Tibial nerve (tissue), 4 donors: Measurements from ENCODE around the gene UBR4. TPM values are rescaled to one million over a fixed set of nuclear protein-coding genes. Genes with fewer than 3 reads are reported as not detected.

Experiments
- DNase-seq, 2 donors: peaks; one replicate each; pipeline ENCODE4 v3.0.0-alpha.2; 2019; ENCODE audit warnings: low spot score in 2 of 2
- H3K27ac ChIP-seq, 4 donors: fragments of 200-600 bp; sonication (generic) in 3 of 4; one replicate each; pipeline ENCODE4 v1.5.1; 2017 to 2019; ENCODE audit warnings: mild to moderate bottlenecking in 1 of 4
- H3K27me3 ChIP-seq, 2 donors: fragments of 200-600 bp; sonication (generic) in 1 of 2; one replicate each; pipeline versions ENCODE4 v1.5.1 to v1.6.0; 2017 to 2019
- H3K36me3 ChIP-seq, 3 donors: fragments of 200-600 bp; sonication (generic); one replicate each; pipeline ENCODE4 v1.5.1; 2018 to 2019
- H3K4me1 ChIP-seq, 4 donors: fragments of 200-600 bp; sonication (generic) in 3 of 4; one replicate each; pipeline ENCODE4 v1.5.1; 2017 to 2019
- H3K4me3 ChIP-seq, 4 donors: fragments of 200-600 bp; sonication (generic) in 3 of 4; one replicate each; pipeline ENCODE4 v1.5.1; 2017 to 2019; ENCODE audit warnings: mild to moderate bottlenecking in 1 of 4, moderate library complexity in 1 of 4
- H3K9me3 ChIP-seq, 4 donors: fragments of 200-600 bp; sonication (generic) in 3 of 4; one replicate each; pipeline ENCODE4 v1.5.1; 2017 to 2019
- CTCF ChIP-seq, 5 experiments: fragments of 200-600 bp in 3 of 5; fragments of 450-650 bp in 2 of 5; sonication (generic) in 3 of 5; IDR thresholded peaks; one replicate each; pipeline ENCODE4 v1.5.1; 2016 to 2019; ENCODE audit warnings: antibody characterized with exemption in 5 of 5, mild to moderate bottlenecking in 3 of 5, moderate library complexity in 2 of 5
- EP300 ChIP-seq, 2 donors: sonication (generic); formaldehyde crosslinking; IDR thresholded peaks; one replicate each; pipeline ENCODE4 v1.6.1; 2017; ENCODE audit warnings: antibody characterized with exemption in 2 of 2, mild to moderate bottlenecking in 1 of 2
- POLR2A ChIP-seq, 2 donors: fragments of 450-650 bp; IDR thresholded peaks; one replicate each; pipeline ENCODE4 v1.6.1; 2017; ENCODE audit warnings: antibody characterized with exemption in 2 of 2, mild to moderate bottlenecking in 2 of 2, moderate library complexity in 2 of 2
- WGBS, 2 donors: methylation state at CpG; one replicate each; pipeline ENCODE4 v1.1.5; 2018; 5-methylcytosine and 5-hydroxymethylcytosine counted together
- total RNA-seq, 4 donors: library from RNA; depleted of rRNA; stranded (reverse); fragments of >200 nt; gene quantifications; one replicate each; pipeline ENCODE4 v1.1.0, GENCODE V29; 2016

Gene UBR4
- total RNA-seq, 4 donors from 2014 or later = 107 to 190 (median 142) TPM

- Histone ChIP-seq H3K4me3 (no peak overlapping the region), H3K9me3 (no peaks in the 10 kb centered on the region), H3K4me1 (no peaks in the 10 kb centered on the region), H3K27me3 (no peaks in the 10 kb centered on the region), H3K36me3 (peaks cover 4 to 100% (median 17%) of the 10 kb centered on the region in 3 donors), H3K27ac (no peak overlapping the region)
- no peak for DNase-seq
- 86 to 89% methylated on average over 2 of the region's 2 CpGs for WGBS, 2 donors
- no peak for TF ChIP-seq EP300 (IDR thresholded peaks at IDR 0.05)
- TF ChIP-seq POLR2A (IDR thresholded peaks at IDR 0.05) = no peak
- TF ChIP-seq CTCF (IDR thresholded peaks at IDR 0.05) = no peak
These were observed 40.4 kb downstream of the UBR4 start for GRCh38 chr1:19169642-19170041.

- no peak for DNase-seq
- TF ChIP-seq CTCF (IDR thresholded peaks at IDR 0.05) = no peak
- no peak for TF ChIP-seq EP300 (IDR thresholded peaks at IDR 0.05)
- TF ChIP-seq POLR2A (IDR thresholded peaks at IDR 0.05) = no peak
- Histone ChIP-seq H3K36me3 (peaks cover 0 to 100% (median 33%) of the 10 kb centered on the region in 3 donors), H3K4me3 (no peak overlapping the region), H3K9me3 (no peaks in the 10 kb centered on the region), H3K27me3 (no peaks in the 10 kb centered on the region), H3K4me1 (no peaks in the 10 kb centered on the region), H3K27ac (no peak overlapping the region)
- WGBS, 2 donors = 94 to 97% methylated on average over 6 of the region's 6 CpGs
These were observed 42.9 kb downstream of the UBR4 start for GRCh38 chr1:19167140-19167539.

DNA sequence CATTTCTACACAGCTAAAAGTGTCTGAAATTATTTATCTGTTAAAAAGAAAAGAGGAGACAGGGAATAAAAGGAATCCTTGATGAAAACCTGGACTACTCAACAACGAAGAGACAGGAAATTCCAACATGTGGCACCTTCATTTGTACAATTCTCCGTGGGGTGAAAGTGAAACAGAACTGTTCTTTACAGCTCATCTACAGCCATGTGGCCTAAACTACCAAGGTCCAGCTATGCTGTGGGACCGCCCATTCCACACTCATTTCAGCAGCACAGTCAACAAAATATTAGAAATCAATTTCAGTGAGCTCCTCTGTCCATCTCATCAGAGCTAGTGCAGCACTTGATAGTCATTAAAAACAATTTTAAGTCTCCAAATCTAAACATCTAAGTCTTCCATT is 44.0 kb downstream of the UBR4 start:
- Histone ChIP-seq H3K36me3 (peaks cover 0 to 100% (median 40%) of the 10 kb centered on the region in 3 donors), H3K9me3 (no peaks in the 10 kb centered on the region), H3K27me3 (no peaks in the 10 kb centered on the region), H3K4me1 (no peaks in the 10 kb centered on the region), H3K27ac (no peak overlapping the region), H3K4me3 (no peak overlapping the region)
- WGBS, 2 donors = 76 to 78% methylated on average over 3 of the region's 3 CpGs
- TF ChIP-seq CTCF (IDR thresholded peaks at IDR 0.05) (no peak), POLR2A (IDR thresholded peaks at IDR 0.05) (no peak), EP300 (IDR thresholded peaks at IDR 0.05) (no peak)
- no peak for DNase-seq

DNA sequence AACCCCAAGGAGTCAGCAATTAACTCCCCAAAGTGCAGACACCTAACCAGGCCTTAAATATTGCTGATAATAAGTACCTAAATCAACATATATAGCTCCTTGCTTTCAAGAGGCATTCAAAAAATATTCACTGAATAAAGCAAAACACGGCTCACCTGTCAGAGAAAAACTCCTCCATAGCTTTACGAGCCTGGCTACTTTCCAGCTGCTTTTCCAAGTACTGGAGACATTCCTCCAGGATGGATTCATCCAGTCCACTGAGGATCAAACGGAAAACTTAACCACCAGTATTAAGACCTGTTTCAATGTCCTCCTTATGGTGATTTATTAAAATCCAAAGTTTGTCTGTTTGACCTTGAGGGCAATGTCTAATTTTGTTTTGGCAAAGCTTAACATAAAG is 44.6 kb downstream of the UBR4 start:
- 74 to 77% methylated on average over 3 of the region's 3 CpGs for WGBS, 2 donors
- H3K36me3 ChIP-seq = peaks cover 0 to 100% (median 43%) of the 10 kb centered on the region in 3 donors
- H3K27me3 ChIP-seq = no peaks in the 10 kb centered on the region
- TF ChIP-seq POLR2A (IDR thresholded peaks at IDR 0.05) (no peak), EP300 (IDR thresholded peaks at IDR 0.05) (no peak), CTCF (IDR thresholded peaks at IDR 0.05) (no peak)
- no peaks in the 10 kb centered on the region for H3K4me1 ChIP-seq
- H3K9me3 ChIP-seq = no peaks in the 10 kb centered on the region
- no peak overlapping the region for H3K27ac ChIP-seq
- DNase-seq = no peak
- no peak overlapping the region for H3K4me3 ChIP-seq

DNA sequence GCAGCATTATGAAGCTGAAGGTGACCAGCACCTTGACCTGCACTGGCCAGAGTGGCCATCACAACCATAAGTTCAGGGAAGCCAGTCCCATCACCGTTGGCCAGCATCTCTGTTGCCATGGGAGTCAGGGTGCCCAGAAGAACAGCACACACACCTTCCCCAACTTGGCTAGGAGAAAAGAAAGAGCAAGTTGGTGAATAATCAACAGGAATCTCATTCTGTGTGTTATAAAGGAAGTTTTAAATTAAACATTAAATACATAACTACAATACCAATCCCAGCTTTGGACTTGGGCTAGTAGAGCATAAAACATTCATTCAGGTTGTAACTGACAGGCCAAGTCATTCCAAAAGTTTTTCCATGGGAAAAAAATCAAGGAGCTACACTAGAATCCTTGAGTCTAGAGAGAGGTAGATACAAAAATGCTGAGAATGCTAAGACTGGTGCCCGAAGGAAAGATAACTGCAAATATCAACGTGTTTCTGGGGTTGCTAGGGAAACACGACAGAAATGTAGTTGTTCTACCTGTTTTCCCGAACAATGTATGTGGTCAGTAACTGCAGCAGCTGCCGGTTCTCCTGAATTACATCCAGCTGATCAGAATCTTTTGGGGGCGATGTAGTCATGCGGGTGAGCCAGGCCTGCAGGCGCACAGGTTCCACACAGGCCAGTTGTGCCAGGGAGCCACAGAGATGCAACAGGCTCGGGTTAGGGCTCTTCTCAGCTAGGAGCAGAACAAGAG is 45.6 kb downstream of the UBR4 start:
- no peaks in the 10 kb centered on the region for H3K9me3 ChIP-seq
- H3K27me3 ChIP-seq = no peaks in the 10 kb centered on the region
- whole genome bisulfite sequencing, 2 donors = 87 to 88% methylated on average over 10 of the region's 10 CpGs
- no peak for DNase-seq
- H3K27ac ChIP-seq = no peak overlapping the region
- no peak overlapping the region for H3K4me3 ChIP-seq
- H3K4me1 ChIP-seq = no peaks in the 10 kb centered on the region
- TF ChIP-seq CTCF (IDR thresholded peaks at IDR 0.05) (no peak), POLR2A (IDR thresholded peaks at IDR 0.05) (no peak), EP300 (IDR thresholded peaks at IDR 0.05) (no peak)
- H3K36me3 ChIP-seq = peaks cover 0 to 100% (median 42%) of the 10 kb centered on the region in 3 donors
